GM12874 (cell line): ENCODE results near the gene ZNF318.

ENCODE experiments used
- CTCF ChIP-seq: IDR thresholded peaks from 2 replicates; pipeline ENCODE4 v1.5.1; 2011; ENCODE audit warnings: low read depth, mild to moderate bottlenecking, control low read depth, low read length, moderate library complexity; ENCODE audit not compliant: insufficient read depth

ZNF318 gene

GRCh38 chr6:43359381-43359780 is 10.1 kb downstream of the ZNF318 start:
- no peak for TF ChIP-seq CTCF

DNA sequence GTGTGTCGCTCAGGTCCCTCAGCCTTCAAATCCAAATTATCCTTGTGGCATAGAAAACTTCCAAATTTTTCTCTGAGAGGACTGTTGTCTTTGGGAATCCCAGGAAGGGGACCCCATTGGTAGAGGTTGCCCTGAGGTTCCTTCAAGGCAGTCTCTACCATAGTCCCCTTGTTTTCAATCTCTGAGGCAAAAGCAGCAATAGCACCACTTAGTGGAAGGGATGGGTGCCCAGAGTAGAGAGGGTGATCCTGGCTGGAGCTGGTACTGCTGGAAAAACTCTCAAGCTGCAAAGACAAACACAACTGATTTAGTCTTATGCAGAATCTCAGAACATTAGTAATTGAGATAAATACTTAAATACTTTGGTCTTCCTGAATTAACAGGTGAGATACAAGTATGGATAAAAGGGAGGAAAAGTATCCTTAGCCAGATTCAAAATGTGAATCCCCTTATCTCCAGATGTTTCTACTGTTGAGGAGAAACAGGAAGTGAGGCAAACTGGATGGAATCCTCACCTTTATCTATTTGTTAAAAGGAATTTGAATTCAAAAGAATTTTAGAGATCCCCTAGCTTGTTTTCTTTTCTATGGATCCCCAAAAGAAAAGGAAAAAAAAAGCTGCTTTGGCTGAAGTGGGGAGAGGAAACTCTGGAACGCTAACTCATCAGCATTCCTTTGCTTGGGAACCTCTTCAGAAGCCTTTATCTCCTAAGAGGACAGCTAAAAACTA is 13.4 kb downstream of the ZNF318 start:
- peak; percentile 40; the same call in 1 of the 2 replicates for TF ChIP-seq CTCF

DNA sequence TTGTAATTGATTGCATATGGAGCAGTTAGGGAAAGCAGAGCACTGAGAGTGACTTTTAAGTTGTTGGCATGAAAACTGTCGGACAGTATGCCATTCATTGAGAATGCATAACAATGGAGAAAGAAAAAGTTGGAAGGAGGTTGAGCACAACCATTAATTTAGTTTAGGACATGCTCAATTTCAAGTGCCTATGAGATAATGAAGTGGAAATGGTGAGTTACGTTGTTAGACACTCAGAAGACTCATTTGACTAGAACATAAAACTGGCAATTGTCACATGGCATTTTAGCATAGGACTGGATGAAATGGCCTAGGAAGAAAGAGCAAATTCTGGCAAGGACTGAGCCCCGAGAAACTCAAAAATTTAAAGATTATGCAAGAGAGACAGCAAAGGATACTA is 22.0 kb downstream of the ZNF318 start:
- no peak for TF ChIP-seq CTCF

- no peak for TF ChIP-seq CTCF
These were observed 22.4 kb downstream of the ZNF318 start for GRCh38 chr6:43347021-43347420.

DNA sequence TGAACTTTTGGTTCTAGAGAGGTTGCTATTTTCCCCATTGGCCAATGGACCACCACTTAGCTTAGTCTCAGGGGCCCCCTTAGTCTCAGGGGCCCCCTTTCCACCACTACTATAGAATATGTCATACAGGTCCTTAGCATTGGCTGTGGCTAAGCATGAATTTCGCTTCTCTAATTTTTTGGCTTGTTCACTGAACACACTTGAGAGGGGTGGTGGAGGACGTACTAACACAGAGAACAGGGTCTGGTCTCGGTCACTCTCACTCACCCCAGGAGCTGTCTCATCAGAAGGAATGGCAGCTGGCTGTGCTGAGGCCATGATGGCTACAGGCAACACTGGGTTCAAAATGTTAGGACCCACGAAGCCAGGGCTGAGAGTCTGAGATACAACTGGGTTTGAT is 30.3 kb downstream of the ZNF318 start:
- no peak for TF ChIP-seq CTCF

- TF ChIP-seq CTCF, result no peak
These were observed 31.2 kb downstream of the ZNF318 start for GRCh38 chr6:43338243-43338642.

- no peak for TF ChIP-seq CTCF
These were observed 33.1 kb downstream of the ZNF318 start for GRCh38 chr6:43336382-43336781.
